ENCODE data around the gene ITPRID2.

ITPRID2 gene

DNA sequence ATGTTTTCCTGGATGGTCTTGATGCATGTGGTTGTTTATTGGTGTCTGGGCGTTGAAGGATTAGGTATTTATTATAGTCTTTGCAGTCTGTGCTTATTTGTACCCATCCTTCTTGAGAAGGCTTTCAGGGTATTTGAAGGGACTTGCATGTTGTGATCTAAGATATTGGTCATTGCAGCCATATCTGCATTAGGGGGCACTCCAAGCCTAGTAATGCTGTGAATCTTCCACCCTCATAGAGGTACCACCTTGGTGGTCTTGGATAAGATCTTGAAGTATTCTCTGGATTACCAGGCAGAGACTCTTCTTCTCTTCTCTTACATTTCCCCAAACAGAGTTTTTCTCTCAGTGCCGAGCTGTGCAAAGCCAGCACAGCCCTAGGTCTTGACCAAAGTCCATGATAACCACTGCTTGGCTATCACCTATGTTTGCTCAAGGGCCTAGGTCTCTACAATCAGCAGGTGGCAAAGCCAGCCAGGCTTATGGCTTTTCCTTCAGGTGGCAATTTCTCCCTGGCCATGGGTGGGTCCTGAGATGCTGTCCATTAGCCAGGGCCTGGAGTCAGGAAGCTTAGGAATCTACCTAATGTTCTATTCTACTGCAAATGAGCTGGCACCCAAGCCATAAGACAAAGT lies 78.7 kb downstream of the ITPRID2 start:
- no peak for DNase-seq

DNA sequence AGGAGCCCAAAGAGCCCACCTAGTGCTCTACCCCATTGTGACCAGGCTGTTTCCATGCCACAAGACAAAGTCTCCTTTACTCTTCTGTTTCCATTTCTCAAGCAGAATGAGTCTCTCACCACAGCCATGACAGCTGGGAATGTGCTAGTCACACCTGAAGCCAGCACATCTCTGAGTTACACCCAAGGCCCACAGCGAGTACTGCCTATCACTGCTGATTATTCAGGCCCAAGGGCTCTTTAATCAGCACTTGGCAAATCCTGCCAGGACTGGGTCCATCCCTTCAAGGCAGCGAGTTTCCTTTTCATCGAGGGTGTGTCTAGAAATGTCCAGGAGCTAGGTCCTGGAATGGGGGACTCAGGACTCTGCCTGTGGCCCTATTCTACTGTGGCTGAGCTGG lies 79.5 kb downstream of the ITPRID2 start:
- DNase-seq = no peak

DNA sequence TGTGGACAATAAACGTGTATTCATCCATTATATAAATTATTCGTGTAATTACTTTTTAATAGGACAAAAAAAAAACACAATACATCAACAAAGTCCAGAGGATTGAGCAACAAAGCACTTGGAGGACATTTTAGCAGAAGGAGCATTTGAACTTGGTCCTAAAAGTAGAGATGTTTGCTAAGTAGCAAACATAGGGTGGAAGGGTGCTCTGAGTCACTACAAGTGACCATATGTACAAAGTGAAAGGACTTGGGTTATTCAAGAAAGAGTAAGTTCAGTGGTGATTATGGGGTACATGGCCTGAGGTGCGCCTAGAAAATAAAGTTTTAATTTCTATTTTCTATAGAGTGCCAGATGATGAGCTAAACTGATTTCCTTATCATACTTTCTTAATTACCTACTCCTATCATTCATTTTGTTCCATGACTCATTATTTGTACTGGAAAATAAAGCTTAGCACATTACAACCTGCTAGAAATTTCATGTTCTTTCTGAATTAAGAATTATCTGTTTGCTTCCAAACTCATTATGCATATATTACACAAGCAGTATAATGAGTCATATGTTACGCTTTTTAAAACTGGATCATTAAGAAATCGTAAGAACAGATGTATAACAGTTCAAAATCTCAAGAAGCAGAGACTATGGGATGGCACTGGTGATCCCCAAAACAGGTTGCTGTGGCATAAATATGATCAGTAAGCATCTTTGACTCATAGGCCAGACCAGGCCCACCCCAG lies 81.1 kb downstream of the ITPRID2 start:
- DNase-seq = no peak

DNA sequence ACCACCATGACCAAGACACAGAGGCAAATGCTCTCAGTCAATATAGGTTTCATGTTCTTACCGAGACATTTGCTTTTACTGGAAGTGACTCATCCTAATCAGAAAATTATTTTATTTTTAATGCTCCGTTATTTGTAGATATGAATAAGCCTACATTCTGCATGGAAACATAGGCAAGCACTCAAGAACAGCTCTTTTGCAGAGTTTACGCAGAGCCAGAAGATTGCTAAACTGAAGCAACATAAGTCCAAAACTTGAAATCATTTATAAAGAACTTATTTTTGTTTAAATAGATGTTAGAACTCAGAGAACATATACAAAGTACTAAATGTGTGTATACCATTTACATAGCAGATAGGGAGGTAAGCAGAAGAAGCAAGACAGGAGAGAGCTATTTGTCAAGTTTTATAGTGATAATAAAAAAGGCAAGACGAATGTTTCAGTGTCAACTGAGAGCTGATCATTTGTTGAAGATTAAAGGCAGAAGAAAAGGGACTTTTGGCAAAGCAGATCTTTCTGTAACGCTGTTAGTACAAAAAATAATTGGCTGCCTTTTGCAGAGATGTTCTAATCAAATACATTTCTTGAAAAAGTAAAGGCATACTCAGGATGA lies 81.7 kb downstream of the ITPRID2 start:
- DNase-seq = no peak

GRCh38 chr2:181977661-181978350 lies 86.3 kb downstream of the ITPRID2 start:
- no peak for DNase-seq

GRCh38 chr2:181978351-181979150 lies 87.0 kb downstream of the ITPRID2 start:
- DNase-seq = no peak

Measured in cerebellar nuclear complex (tissue), 1 donor.